Measurements from ENCODE around the gene FRMD3. TPM values are rescaled to one million over a fixed set of nuclear protein-coding genes. Genes with fewer than 3 reads are reported as not detected.

Gene FRMD3
- total RNA-seq, 1 experiment from 2014 or later, result 0.55 TPM

DNA sequence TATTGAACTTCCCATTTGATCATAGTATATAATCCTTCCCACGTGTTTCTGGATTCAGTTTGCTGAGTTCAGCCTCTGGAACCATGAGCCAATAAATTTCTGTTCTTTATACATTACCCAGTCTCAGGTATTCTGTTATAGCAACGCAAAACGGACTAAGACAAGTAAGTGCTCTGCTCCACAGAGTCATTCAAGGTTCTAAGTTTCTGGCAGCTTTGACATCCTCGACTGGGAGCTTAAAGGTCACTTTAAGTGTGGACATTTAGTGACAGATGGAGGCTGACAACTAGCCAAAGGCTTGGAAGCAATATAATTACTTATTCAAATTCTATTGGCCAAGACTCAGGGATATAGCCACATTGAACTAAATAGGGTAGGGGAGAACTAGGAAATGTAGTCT, 297.5 kb downstream of the FRMD3 start:
- Histone ChIP-seq H3K4ac (ENCODE audit: low read depth, low read length) (no peak overlapping the region), H2BK15ac (ENCODE audit: low read depth, low read length) (no peak overlapping the region), H4K5ac (ENCODE audit: insufficient read length, low read depth, low read length) (no peak overlapping the region), H3K9ac (ENCODE audit: extremely low read depth, insufficient read length, low read length) (no peak overlapping the region), H2BK120ac (ENCODE audit: low read depth, low read length, poor library complexity, severe bottlenecking) (no peak overlapping the region), H4K8ac (replicated peaks; ENCODE audit: insufficient read length, low read depth, low read length) (no peak overlapping the region), H3K18ac (ENCODE audit: insufficient read length, low read depth, low read length) (no peak overlapping the region), H3K23ac (ENCODE audit: insufficient read length, low read depth, low read length) (no peak overlapping the region), H3K56ac (ENCODE audit: insufficient read length, low read depth, low read length) (no peak overlapping the region), H3T11ph (ENCODE audit: low read length) (no peak overlapping the region), H4K91ac (ENCODE audit: insufficient read length, low read depth, low read length) (no peak overlapping the region), H3K27me3 (ENCODE audit: insufficient read depth, low read length) (no peaks in the 10 kb centered on the region), H2BK20ac (ENCODE audit: low read depth, low read length, poor library complexity, severe bottlenecking) (no peak overlapping the region), H3K27ac (ENCODE audit: insufficient read length, low read depth, low read length) (no peak overlapping the region), H2BK5ac (ENCODE audit: insufficient read length, low read length) (no peak overlapping the region), H3K79me1 (ENCODE audit: insufficient read depth, low read depth, low read length, poor library complexity, severe bottlenecking) (no peaks in the 10 kb centered on the region), H3K4me1 (ENCODE audit: insufficient read depth, low read length) (peaks cover 2% of the 10 kb centered on the region; the same call in 1 of the 2 replicates), H3K23me2 (ENCODE audit: insufficient read length, low read depth, low read length, poor library complexity, severe bottlenecking) (no peaks in the 10 kb centered on the region), H4K20me1 (ENCODE audit: control insufficient read depth, insufficient read depth, insufficient read length) (no peaks in the 10 kb centered on the region), H3K14ac (ENCODE audit: insufficient read depth, low read length) (no peak overlapping the region), H3K9me3 (ENCODE audit: control insufficient read depth, low read depth, low read length) (no peaks in the 10 kb centered on the region), H3K4me2 (ENCODE audit: insufficient read depth, insufficient read length, low read length) (no peak overlapping the region), H3K79me2 (ENCODE audit: insufficient read depth, low read length) (no peaks in the 10 kb centered on the region), H2AFZ (ENCODE audit: low read length) (no peak overlapping the region), H2AK5ac (ENCODE audit: insufficient read length, low read length) (no peak overlapping the region), H2BK12ac (ENCODE audit: insufficient read length, low read depth, low read length) (no peak overlapping the region)
- Mint-ChIP-seq H3K36me3 (ENCODE audit: insufficient read depth in 1 of 3, low read depth in 3 of 3) (peaks cover 0 to 4% (median 0%) of the 10 kb centered on the region in 3 experiments; a peak in 3 of 7 replicates), H3K27ac (no peak overlapping the region), H3K4me3 (no peak overlapping the region), H3K9me3 (no peaks in the 10 kb centered on the region), H3K27me3 (ENCODE audit: low read depth) (no peaks in the 10 kb centered on the region), H3K4me1 (peaks cover 16 to 23% of the 10 kb centered on the region in 2 experiments)
- no CpG with 5 or more reads among the region's 4 CpGs for WGBS (ENCODE audit: extremely low coverage, insufficient read length, low lambda C conversion rate)
- TF ChIP-seq, protein P1, sequence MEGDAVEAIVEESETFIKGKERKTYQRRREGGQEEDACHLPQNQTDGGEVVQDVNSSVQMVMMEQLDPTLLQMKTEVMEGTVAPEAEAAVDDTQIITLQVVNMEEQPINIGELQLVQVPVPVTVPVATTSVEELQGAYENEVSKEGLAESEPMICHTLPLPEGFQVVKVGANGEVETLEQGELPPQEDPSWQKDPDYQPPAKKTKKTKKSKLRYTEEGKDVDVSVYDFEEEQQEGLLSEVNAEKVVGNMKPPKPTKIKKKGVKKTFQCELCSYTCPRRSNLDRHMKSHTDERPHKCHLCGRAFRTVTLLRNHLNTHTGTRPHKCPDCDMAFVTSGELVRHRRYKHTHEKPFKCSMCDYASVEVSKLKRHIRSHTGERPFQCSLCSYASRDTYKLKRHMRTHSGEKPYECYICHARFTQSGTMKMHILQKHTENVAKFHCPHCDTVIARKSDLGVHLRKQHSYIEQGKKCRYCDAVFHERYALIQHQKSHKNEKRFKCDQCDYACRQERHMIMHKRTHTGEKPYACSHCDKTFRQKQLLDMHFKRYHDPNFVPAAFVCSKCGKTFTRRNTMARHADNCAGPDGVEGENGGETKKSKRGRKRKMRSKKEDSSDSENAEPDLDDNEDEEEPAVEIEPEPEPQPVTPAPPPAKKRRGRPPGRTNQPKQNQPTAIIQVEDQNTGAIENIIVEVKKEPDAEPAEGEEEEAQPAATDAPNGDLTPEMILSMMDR (conservative IDR thresholded peaks at IDR 0.05), result no peak
- DNase-seq, result no peak

Measured in H9 (cell line).